ENCODE data around the gene TRIM28. TPM values are rescaled to one million over a fixed set of nuclear protein-coding genes. Genes with fewer than 3 reads are reported as not detected.

Gene TRIM28
- polyA plus RNA-seq, 3 donors = 644 to 816 (median 758) TPM

GRCh38 chr19:58557221-58558065, 13.6 kb downstream of the TRIM28 start:
- DNase-seq = no peak

- no peak for DNase-seq
Measured at GRCh38 chr19:58558066-58558622, 14.3 kb downstream of the TRIM28 start, which contains the start of gene UBE2M. UBE2M (minus strand) TSS chr19:58558611; CDS start chr19:58558381, 230 bp downstream.

GRCh38 chr19:58558623-58559274, 14.9 kb downstream of the TRIM28 start:
- peak; percentile 99 for DNase-seq

- peak; percentile 92 for DNase-seq
Measured at GRCh38 chr19:58559275-58560006, 15.6 kb downstream of the TRIM28 start.

DNA sequence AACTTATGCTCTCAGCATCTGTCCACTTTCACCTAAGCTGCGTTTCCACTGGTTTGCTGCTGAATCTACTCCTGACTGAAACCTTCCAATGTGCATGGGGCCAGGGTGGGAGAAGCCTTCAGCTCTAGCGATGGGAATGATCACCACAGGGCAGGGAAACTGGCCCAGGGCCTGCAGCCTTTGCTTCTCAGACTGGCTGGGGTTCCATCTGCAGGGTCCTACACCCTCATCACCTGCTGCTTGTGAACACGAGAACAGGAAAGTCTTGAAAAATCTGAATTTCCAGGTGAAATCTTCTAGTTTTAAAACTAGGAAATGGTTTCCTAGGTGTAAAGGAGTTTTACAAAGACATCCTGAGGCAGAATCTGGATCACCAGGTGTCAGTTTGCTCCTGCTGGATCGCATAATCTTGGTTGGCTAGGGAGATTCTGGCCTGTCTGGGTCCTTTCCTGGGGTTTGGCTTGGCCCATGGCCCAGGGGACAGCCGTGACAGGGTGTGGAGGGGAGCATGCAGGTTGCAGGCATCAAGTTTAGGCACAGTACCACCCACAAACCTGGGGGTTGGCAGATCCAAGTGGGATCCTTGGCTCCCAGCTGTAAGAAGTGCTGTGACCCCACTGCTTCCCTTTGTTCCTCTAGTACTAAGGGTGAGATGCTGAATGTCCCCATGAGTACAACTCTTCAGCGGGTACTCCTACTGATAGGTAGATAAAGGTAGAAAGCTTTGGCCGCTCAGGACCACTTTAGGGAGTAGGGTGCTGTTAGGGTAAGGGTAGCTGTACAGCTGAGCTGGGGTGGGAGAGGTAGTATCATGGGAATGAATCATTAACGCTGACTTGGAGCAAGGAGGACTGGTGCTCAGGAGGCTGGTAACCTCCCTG, 16.4 kb downstream of the TRIM28 start:
- DNase-seq = no peak

GRCh38 chr19:58560921-58561320, 17.1 kb downstream of the TRIM28 start:
- no peak for DNase-seq

GRCh38 chr19:58561373-58562121, 17.7 kb downstream of the TRIM28 start:
- no peak for DNase-seq

DNA sequence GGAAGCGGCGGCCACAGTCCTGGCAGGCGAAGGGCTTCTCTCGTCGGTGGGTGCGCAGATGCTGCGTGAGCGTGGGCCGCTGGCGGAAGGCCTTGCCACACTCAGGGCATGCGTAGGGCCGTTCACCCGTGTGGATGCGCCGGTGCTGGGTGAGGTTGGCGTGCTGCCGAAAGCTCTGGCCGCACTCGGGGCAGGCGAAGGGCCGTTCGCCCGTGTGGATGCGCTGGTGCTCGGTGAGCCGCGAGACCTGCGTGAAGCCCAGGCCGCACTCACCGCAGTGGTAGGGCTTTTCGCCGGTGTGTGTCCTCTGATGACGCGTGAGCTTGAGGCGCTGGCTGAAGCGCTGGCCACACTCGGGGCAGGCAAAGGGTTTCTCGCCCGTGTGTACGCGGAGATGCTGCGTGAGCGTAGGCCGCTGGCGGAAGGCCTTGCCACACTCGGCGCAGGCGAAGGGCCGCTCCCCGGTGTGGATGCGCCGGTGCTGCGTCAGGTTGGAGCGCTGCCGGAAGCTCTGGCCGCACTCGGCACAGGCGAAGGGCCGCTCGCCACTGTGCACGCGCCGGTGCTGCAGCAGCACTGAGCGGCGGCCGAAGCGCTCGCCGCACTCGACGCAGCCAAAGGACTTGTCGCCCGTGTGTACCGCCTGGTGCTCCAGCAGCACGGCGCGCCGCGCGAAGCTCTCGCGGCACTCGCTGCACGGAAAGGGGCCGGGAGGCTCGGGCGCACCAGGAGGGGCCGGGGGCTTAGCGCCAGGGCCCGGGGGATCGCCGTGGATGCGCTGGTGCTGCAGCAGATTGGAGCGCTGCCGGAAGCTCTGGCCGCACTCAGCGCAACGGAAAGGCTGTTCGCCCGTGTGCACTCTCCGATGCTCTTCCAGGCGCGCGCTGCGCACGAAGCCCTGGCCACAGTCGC, 18.5 kb downstream of the TRIM28 start:
- DNase-seq = no peak

DNA sequence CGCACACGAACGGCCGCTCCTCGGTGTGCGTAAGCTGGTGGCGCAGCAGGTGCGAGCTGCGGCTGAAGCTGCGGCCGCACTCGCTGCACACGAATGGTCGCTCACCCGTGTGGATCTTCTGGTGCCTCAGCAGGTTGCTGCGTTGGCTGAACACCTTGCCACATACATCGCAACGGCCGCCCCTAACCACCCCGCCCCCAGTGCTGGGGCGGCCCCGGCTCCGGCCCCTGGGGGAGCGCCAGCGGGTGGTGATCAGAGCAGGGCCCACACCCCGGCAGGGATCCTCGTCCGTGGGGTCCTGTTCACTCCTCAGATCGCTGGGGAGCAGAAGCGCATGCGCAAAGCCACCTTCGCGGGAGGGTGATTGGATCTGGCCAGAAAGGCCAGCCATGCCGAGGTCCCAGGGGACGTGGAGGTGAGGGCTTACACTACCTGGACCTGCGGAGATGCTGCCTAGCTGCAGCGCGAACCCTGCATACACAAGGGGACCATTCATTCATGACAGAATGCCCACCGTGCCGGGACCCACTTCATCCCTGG, 19.2 kb downstream of the TRIM28 start:
- DNase-seq = no peak

DNA sequence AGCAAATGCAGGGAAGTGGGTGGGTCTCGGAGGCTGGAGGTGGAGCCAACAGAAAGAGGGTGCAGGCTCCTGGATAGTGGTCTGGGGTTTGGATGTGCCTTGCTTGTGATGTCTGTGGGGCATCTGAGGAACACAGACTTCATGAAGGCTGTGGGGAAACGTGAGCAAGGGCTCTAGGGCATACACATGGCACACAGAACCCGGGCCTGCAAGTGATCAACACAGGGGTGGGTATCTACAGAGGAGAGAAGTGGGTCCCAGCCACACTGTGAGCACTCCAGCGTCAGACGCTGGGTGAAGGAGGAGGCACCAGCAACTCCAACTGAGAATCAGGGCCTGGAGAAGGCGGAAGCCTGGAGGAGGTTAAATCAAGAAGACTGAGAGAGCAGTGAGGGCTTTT, 20.0 kb downstream of the TRIM28 start:
- DNase-seq = no peak

- no peak for DNase-seq
Measured at GRCh38 chr19:58566989-58567388, 23.1 kb downstream of the TRIM28 start.

GRCh38 chr19:58568453-58569130, 24.7 kb downstream of the TRIM28 start:
- DNase-seq = no peak

GRCh38 chr19:58569191-58569942, 25.5 kb downstream of the TRIM28 start:
- no peak for DNase-seq

GRCh38 chr19:58569943-58570670, 26.2 kb downstream of the TRIM28 start:
- no peak for DNase-seq

GRCh38 chr19:58570770-58571574, 27.1 kb downstream of the TRIM28 start:
- DNase-seq = no peak

DNA sequence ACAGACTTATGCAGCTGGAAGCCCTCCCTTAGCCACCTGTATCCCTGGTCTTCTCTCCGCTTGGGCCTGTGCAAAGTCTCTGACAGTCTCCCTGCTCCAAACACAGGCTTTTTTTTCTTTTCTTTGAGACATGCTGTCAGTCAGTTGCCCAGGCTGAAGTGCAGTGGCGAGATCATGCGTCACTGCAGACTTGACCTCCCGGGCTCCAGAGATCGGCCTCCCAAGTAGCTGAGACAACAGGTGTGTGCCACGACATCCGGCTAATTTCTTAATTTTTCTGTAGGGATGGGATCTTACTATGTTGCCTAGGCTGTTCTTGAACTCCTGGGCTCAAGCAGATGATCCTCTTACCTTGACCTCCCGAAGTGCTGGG, 27.7 kb downstream of the TRIM28 start:
- no peak for DNase-seq
